Mucosa of rectum (tissue), 2 donors: Measurements from ENCODE around the gene AGPAT2.
A peak's percentile ranks its signal among the peaks of the same experiment; 100 is the strongest.

Experiments used
- H3K27ac ChIP-seq, 2 donors: one replicate each; pipeline ENCODE4 v1.7.0; 2013; ENCODE audit warnings: inconsistent platforms in 2 of 2, low read depth in 2 of 2, low read length in 2 of 2
- H3K27me3 ChIP-seq, 2 donors: one replicate each; pipeline ENCODE4 v1.7.0; 2013; ENCODE audit warnings: low read length in 2 of 2; ENCODE audit not compliant: control insufficient read depth in 2 of 2, insufficient read depth in 2 of 2
- H3K36me3 ChIP-seq, 2 donors: one replicate each; pipeline ENCODE4 v1.7.0; 2013; ENCODE audit warnings: low read length in 2 of 2; ENCODE audit not compliant: control insufficient read depth in 2 of 2, insufficient read depth in 2 of 2
- H3K4me1 ChIP-seq, 2 donors: one replicate each; pipeline ENCODE4 v1.7.0; 2013; ENCODE audit warnings: low read length in 2 of 2, mild to moderate bottlenecking in 1 of 2; ENCODE audit not compliant: control insufficient read depth in 2 of 2, insufficient read depth in 2 of 2
- H3K4me3 ChIP-seq, 2 donors: one replicate each; pipeline ENCODE4 v1.7.0; 2013; ENCODE audit warnings: low read length in 2 of 2
- H3K9ac ChIP-seq, 2 donors: one replicate each; pipeline ENCODE4 v1.7.0; 2013; ENCODE audit warnings: low read length in 2 of 2, low read depth in 1 of 2, mild to moderate bottlenecking in 1 of 2
- H3K9me3 ChIP-seq, 2 donors: one replicate each; pipeline ENCODE4 v1.7.0; 2013; ENCODE audit warnings: low read length in 2 of 2; ENCODE audit not compliant: control insufficient read depth in 2 of 2
- donor health status: healthy.
- donor health status: Normal muscosa, but diverticular disease.

Gene AGPAT2

DNA sequence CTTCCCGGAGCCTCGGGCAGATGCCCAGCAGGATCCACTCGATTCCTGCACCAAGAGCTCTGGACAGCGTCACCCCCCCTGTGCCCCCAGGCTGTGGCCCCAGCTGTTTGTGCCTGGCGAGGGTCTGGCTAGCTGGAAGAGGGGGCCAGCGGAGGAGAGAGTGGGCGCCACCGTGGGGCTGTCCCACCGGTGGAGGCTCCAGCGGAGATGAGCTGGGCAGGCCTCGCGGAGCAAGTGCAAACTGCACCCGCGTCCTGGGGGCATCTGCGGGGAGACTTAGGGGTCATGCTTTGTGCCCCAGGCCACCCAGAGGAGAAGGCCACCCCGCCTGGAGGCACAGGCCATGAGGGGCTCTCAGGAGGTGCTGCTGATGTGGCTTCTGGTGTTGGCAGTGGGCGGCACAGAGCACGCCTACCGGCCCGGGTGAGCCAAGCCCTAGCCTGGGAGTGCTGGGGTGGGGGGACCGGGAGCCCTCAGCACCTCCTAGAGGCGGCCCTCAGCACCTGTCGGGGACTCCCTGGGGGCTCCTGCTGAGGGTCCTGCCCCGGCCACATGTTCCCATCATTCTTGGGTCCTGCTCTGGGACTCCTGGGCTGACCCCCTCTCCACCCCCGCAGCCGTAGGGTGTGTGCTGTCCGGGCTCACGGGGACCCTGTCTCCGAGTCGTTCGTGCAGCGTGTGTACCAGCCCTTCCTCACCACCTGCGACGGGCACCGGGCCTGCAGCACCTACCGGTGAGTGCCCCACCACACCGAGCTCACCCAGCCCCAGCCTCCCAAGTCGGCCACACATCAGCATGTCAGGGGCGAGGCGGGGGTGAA lies 19.1 kb downstream of the AGPAT2 start:
- H3K27ac ChIP-seq, result no peak overlapping the region
- H3K9ac ChIP-seq, result peak overlapping the region in 1 of 2 donors; percentile 10
- no peaks in the 10 kb centered on the region for H3K36me3 ChIP-seq
- H3K4me1 ChIP-seq, result peaks cover 0 to 3% of the 10 kb centered on the region in 2 donors
- no peak overlapping the region for H3K4me3 ChIP-seq
- no peaks in the 10 kb centered on the region for H3K9me3 ChIP-seq
- peaks cover 17 to 37% of the 10 kb centered on the region in 2 donors for H3K27me3 ChIP-seq

- Histone ChIP-seq H3K36me3 (no peaks in the 10 kb centered on the region), H3K27me3 (peaks cover 17 to 37% of the 10 kb centered on the region in 2 donors)
Measured at GRCh38 chr9:136667214-136667939, 19.9 kb downstream of the AGPAT2 start.

DNA sequence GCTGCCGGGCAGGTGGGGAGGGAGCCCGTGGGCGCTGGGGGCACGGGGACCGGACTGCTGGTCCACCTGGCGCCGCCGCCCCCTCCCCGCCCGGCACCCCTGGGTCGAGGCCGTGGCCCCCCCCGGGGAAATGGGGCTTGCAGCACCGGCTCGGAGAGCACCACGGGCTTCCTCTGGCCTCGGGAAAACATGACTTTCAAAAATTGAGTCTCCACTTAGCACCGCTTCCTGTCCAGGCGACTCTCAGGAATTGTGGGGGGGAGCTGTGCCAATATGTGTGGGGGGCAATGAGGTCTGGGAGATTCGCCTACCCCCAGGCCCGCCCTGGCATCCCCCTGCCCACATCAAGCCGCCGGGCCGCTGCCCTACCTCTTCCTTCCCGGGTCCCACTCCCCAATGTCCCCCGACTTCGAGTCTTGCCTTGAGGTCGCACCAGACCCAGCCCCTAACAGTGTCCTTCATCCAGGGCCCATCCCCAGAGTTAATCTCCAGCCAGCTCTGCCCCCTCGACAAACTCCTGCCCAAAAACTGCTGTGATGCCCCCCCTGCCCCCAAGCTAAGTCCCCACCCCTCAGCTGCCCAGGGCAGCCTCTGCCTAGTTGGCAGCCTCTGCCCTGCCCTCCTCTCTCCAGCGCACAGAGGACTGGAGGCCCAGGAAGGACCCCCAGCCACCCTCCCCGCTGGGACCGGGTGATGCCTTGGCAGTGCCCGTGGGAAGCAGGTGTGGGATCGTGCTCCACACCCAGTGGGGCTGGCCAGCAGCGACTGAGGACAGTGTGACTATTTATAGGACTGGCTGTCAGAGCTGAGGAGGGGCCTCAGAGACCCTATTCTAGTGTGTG lies 20.7 kb downstream of the AGPAT2 start:
- peaks cover 19 to 37% of the 10 kb centered on the region in 2 donors for H3K27me3 ChIP-seq

More at GRCh38 chr9:136667214-136667939, 19.9 kb downstream of the AGPAT2 start:
- Histone ChIP-seq H3K4me3 (no peak overlapping the region), H3K9me3 (no peaks in the 10 kb centered on the region), H3K9ac (no peak overlapping the region), H3K4me1 (peaks cover 0 to 3% of the 10 kb centered on the region in 2 donors), H3K27ac (no peak overlapping the region)

GRCh38 chr9:136665704-136666371 lies 21.4 kb downstream of the AGPAT2 start:
- Histone ChIP-seq H3K27me3 (peaks cover 19 to 37% of the 10 kb centered on the region in 2 donors), H3K36me3 (no peaks in the 10 kb centered on the region), H3K4me1 (peaks cover 0 to 3% of the 10 kb centered on the region in 2 donors), H3K4me3 (no peak overlapping the region), H3K9me3 (no peaks in the 10 kb centered on the region), H3K27ac (no peak overlapping the region), H3K9ac (no peak overlapping the region)

More for the DNA sequence above, 20.7 kb downstream of the AGPAT2 start:
- H3K27ac ChIP-seq, result no peak overlapping the region
- no peak overlapping the region for H3K4me3 ChIP-seq
- peaks cover 0 to 3% of the 10 kb centered on the region in 2 donors for H3K4me1 ChIP-seq
- H3K9ac ChIP-seq, result no peak overlapping the region
- no peaks in the 10 kb centered on the region for H3K36me3 ChIP-seq
- H3K9me3 ChIP-seq, result no peaks in the 10 kb centered on the region

DNA sequence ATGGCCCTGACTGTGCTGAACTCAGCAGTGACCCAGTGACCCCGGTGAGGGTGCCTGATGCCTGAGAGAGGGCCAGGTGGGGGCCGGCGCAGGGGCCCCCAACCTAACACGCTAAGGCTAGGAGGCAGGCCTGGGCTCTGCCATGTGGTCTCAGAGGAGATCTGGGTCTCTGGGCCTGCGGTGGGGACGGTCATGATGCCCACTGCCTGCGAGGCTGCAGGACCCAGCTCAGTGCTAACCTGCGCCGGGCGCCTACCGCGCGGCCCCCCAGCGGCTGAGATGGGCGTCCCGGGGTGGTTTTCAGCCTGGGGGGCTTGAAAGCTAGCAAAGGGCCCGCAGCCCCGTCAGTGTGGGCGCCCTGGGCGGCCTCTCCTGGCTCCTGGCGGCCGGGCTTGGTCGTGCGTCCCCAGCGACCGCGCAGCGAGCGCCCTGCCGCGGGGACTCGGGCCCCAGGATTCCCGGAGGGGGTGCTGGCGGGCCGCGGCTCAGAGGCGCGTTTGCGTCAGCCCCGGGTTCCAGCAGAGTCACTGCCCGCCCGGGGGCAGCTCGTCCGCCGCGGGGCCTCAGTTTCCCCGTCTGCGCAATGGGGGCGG lies 22.1 kb downstream of the AGPAT2 start:
- no peaks in the 10 kb centered on the region for H3K9me3 ChIP-seq
- H3K4me3 ChIP-seq, result peak overlapping the region in 1 of 2 donors; percentile 16
- peaks cover 19 to 36% of the 10 kb centered on the region in 2 donors for H3K27me3 ChIP-seq
- H3K4me1 ChIP-seq, result peaks cover 0 to 3% of the 10 kb centered on the region in 2 donors
- peak overlapping the region; percentile 14 to 26 for H3K9ac ChIP-seq
- no peaks in the 10 kb centered on the region for H3K36me3 ChIP-seq
- peak overlapping the region in 1 of 2 donors; percentile 52 for H3K27ac ChIP-seq

- H3K27ac ChIP-seq, result peak overlapping the region in 1 of 2 donors; percentile 52
- peak overlapping the region; percentile 7 to 15 for H3K4me3 ChIP-seq
Measured at GRCh38 chr9:136664000-136664915, 23.0 kb downstream of the AGPAT2 start.

DNA sequence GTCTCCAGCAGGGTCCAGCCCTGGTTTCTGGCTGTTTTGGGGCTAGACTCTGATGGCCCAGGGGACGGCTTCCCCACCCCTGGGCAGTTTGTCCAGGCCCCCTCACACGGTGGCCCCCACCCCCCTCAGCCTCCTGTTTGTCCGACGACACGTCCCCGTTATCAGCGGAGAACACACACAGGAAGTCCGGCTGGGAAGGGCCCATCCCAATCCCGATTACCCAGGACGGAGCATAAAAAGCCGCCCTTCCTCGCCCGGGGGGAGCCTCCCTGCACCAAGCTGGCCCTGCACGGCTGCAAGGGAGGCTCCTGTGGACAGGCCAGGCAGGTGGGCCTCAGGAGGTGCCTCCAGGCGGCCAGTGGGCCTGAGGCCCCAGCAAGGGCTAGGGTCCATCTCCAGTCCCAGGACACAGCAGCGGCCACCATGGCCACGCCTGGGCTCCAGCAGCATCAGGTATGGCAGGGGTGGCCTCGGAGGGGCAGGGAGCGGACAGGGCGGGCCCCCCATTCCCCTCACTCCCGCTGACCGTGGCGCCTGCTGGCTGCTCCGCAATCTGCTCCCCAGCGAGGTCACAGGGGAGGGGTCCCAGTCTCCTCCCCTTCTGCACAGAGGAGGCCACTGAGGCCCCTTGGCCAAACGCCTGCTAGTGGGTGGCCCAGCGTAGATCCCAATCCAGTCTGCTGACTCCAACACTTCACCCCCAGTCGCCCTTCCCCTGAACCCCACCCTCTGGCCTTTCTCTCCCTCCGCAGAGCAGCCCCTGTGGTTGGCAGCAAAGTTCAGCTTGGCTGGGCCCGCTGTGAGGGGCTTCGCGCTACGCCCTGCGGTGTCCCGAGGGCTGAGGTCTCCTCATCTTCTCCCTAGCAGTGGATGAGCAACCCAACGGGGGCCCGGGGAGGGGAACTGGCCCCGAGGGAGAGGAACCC lies 24.3 kb downstream of the AGPAT2 start, which contains the start of gene EGFL7:
Gene EGFL7 (plus strand): TSS at position 261 of the 926 bp plus-strand sequence. CDS start 5,367 bp downstream, outside the sequence.
- Histone ChIP-seq H3K9me3 (no peaks in the 10 kb centered on the region), H3K9ac (peak within 1 kb of the TSS in 1 of 2 donors; percentile 6), H3K36me3 (no peaks in the 10 kb centered on the region), H3K27me3 (peaks cover 26 to 36% of the 10 kb centered on the region in 2 donors), H3K4me1 (peaks cover 0 to 9% of the 10 kb centered on the region in 2 donors), H3K4me3 (peak within 1 kb of the TSS; percentile 6 to 7), H3K27ac (peak within 1 kb of the TSS; percentile 48 to 52)

More at GRCh38 chr9:136664000-136664915, 23.0 kb downstream of the AGPAT2 start:
- H3K9ac ChIP-seq, result no peak overlapping the region
- H3K4me1 ChIP-seq, result peaks cover 0 to 3% of the 10 kb centered on the region in 2 donors
- no peaks in the 10 kb centered on the region for H3K9me3 ChIP-seq
- H3K27me3 ChIP-seq, result peaks cover 14 to 34% of the 10 kb centered on the region in 2 donors
- H3K36me3 ChIP-seq, result no peaks in the 10 kb centered on the region

GRCh38 chr9:136662326-136662655 lies 25.0 kb downstream of the AGPAT2 start:
- H3K9me3 ChIP-seq, result no peaks in the 10 kb centered on the region
- peaks cover 0 to 9% of the 10 kb centered on the region in 2 donors for H3K4me1 ChIP-seq
- H3K4me3 ChIP-seq, result no peak overlapping the region
- no peak overlapping the region for H3K27ac ChIP-seq
- H3K27me3 ChIP-seq, result peaks cover 29 to 40% of the 10 kb centered on the region in 2 donors
- H3K9ac ChIP-seq, result no peak overlapping the region
- no peaks in the 10 kb centered on the region for H3K36me3 ChIP-seq
